GM12878 (cell line): ENCODE results near the gene LMAN1L. TPM values are rescaled to one million over a fixed set of nuclear protein-coding genes. Genes with fewer than 3 reads are reported as not detected.

Source experiments
- ATAC-seq: fragments of 200-7000 bp; cut with Tn5 transposase; 3 replicates; pipeline ENCODE4 v1.9.1; 2020; ENCODE audit warnings: mild to moderate bottlenecking, moderate library complexity
- BruUV-seq: library from RNA; stranded (reverse); fragments of 400-500 nt; replicated peaks from 2 replicates; lab custom pipeline; 2021; lab: Mats Ljungman, UMichigan
- CTCF ChIA-PET: fragments of 300-600 bp; sonication (Branson Sonifier 250); formaldehyde crosslinking; extraction: SDS; loops from one replicate; lab custom pipeline; 2021; ENCODE audit warnings: inconsistent platforms; lab: Yijun Ruan, JAX
- POLR2A ChIA-PET: fragments of 350-600 bp; formaldehyde crosslinking; extraction: SDS; loops from one replicate; lab custom pipeline; 2021; ENCODE audit warnings: inconsistent platforms; lab: Charles Lee
- RAD21 ChIA-PET: fragments of 300-600 bp; sonication (Branson Sonifier 250); formaldehyde crosslinking; loops from one replicate; lab custom pipeline; 2023; ENCODE audit warnings: antibody characterized with exemption; ENCODE audit not compliant: unreplicated experiment; lab: Charles Lee
- SMC1A ChIA-PET: fragments of 300-600 bp; sonication (Branson Sonifier 250); formaldehyde crosslinking; loops from one replicate; lab custom pipeline; 2023; ENCODE audit not compliant: unreplicated experiment, uncharacterized antibody; lab: Charles Lee
- DNase-seq: peaks from one replicate; pipeline ENCODE4 v3.0.0-alpha.2; 2011; ENCODE audit warnings: low read depth, low spot score
- FAIRE-seq: peaks from 3 replicates; lab custom pipeline; 2011; peaks lifted over from hg19 to GRCh38; lab: Jason Lieb, UNC
- H2AFZ ChIP-seq: 2 replicates; pipeline ENCODE4 v1.6.0; 2011; ENCODE audit warnings: low read depth, low read length, control low read depth; ENCODE audit not compliant: control insufficient read depth
- H3K27ac ChIP-seq: 2 replicates; pipeline ENCODE4 v1.5.1; 2011; ENCODE audit warnings: control low read depth; ENCODE audit not compliant: control insufficient read depth, insufficient read depth
- H3K27me3 ChIP-seq, 2 experiments: replicated peaks in 1 of 2; 2 replicates each; pipeline versions ENCODE4 v1.6.0 to v1.6.1; 2011; ENCODE audit warnings: low read length in 1 of 2; ENCODE audit not compliant: control insufficient read depth in 2 of 2, insufficient read depth in 2 of 2
- H3K36me3 ChIP-seq, 2 experiments: 2 replicates each; pipeline ENCODE4 v1.5.1; 2011; ENCODE audit warnings: low read length in 1 of 2; ENCODE audit not compliant: control insufficient read depth in 2 of 2, insufficient read depth in 2 of 2
- H3K4me1 ChIP-seq: 2 replicates; pipeline ENCODE4 v1.6.1; 2011; ENCODE audit warnings: mild to moderate bottlenecking, low read length, moderate library complexity, mixed read lengths; ENCODE audit not compliant: control insufficient read depth, insufficient read depth
- H3K4me2 ChIP-seq: 2 replicates; pipeline ENCODE4 v1.6.0; 2011; ENCODE audit warnings: control low read depth; ENCODE audit not compliant: control insufficient read depth, insufficient read depth
- H3K4me3 ChIP-seq: fragments of 200-600 bp; sonication (generic); 2 replicates; pipeline ENCODE4 v1.5.1; 2016
- H3K79me2 ChIP-seq: 2 replicates; pipeline ENCODE4 v1.6.0; 2011; ENCODE audit warnings: low read length; ENCODE audit not compliant: control insufficient read depth, insufficient read depth
- H3K9ac ChIP-seq: 2 replicates; pipeline ENCODE4 v1.8.0; 2011; ENCODE audit warnings: low read length, control low read depth, mixed read lengths; ENCODE audit not compliant: control insufficient read depth, insufficient read depth
- H3K9me3 ChIP-seq: replicated peaks from 3 replicates; pipeline ENCODE4 v1.5.1; 2011; ENCODE audit warnings: mild to moderate bottlenecking, low read length; ENCODE audit not compliant: control insufficient read depth, insufficient read depth
- H4K20me1 ChIP-seq: 2 replicates; pipeline ENCODE4 v1.6.0; 2011; ENCODE audit not compliant: control insufficient read depth, insufficient read depth
- IRF4 ChIP-seq: IDR thresholded peaks from 2 replicates; pipeline ENCODE4 v1.6.1; 2011; ENCODE audit warnings: low read depth, low read length
- KLF5 ChIP-seq: fragments of 450-650 bp; IDR thresholded peaks from 2 replicates; pipeline ENCODE4 v1.6.1; 2014; ENCODE audit warnings: mild to moderate bottlenecking; ENCODE audit not compliant: partially characterized antibody
- MTA2 ChIP-seq: fragments of 450-650 bp; IDR thresholded peaks from 2 replicates; pipeline ENCODE4 v1.6.1; 2016; ENCODE audit warnings: low read depth, mild to moderate bottlenecking, moderate library complexity
- NFXL1 ChIP-seq: fragments of 450-650 bp; IDR thresholded peaks from 2 replicates; pipeline ENCODE4 v1.6.1; 2017; ENCODE audit warnings: antibody characterized with exemption, mild to moderate bottlenecking, borderline replicate concordance
- NR2F1 ChIP-seq: fragments of 450-650 bp; conservative IDR thresholded peaks from 2 replicates; pipeline ENCODE4 v1.6.1; 2017; ENCODE audit warnings: mild to moderate bottlenecking
- PAX5 ChIP-seq: IDR thresholded peaks from 2 replicates; pipeline ENCODE4 v1.6.1; 2011; ENCODE audit warnings: low read depth, low read length, borderline replicate concordance
- RUNX3 ChIP-seq: IDR thresholded peaks from 2 replicates; pipeline ENCODE4 v1.6.1; 2012; ENCODE audit warnings: low read length, inconsistent platforms
- SMC3 ChIP-seq: IDR thresholded peaks from 2 replicates; pipeline ENCODE4 v1.6.1; 2011; ENCODE audit warnings: low read length, improper control_type of control experiment, borderline replicate concordance
- YY1 ChIP-seq: IDR thresholded peaks from 2 replicates; pipeline ENCODE4 v1.6.1; 2011; ENCODE audit warnings: low read depth, mild to moderate bottlenecking, low read length
- WGBS: methylation state at CpG from one replicate; pipeline ENCODE4 v1.1.6; 2016; ENCODE audit warnings: low lambda C conversion rate; ENCODE audit not compliant: insufficient replicate concordance, insufficient coverage; ENCODE audit errors: missing lambda C conversion rate; 5-methylcytosine and 5-hydroxymethylcytosine counted together
- in situ Hi-C: fragments of 300-500 bp; cut with MboI; formaldehyde crosslinking; loops from 9 replicates; pipeline ENCODE4 v1.14.3; 2018; ENCODE audit warnings: mixed read lengths
- intact Hi-C: fragments of 100-400 bp; cut with micrococcal nuclease; formaldehyde crosslinking; loops from one replicate; pipeline ENCODE4 v1.14.2; 2022; ENCODE audit not compliant: unreplicated experiment
- polyA plus RNA-seq, 11 experiments: library from polyadenylated mRNA; depleted of rRNA in 4 of 11; unstranded in 6 of 11; stranded (reverse) in 5 of 11; fragments of >200 nt; fragmentation: Nextera tagmentation in 4 of 11; fragmentation: Illumina TruSeq in 1 of 11; extraction: Ambion mirVana in 4 of 11; extraction: Trizol in 1 of 11; gene quantifications; 1 replicate in 1 of 11; 2 replicates in 10 of 11; pipeline versions ENCODE4 v1.2.1 to v1.2.3, GENCODE V29; 2011 to 2016; ENCODE audit warnings: inconsistent platforms in 2 of 11, missing spikeins in 2 of 11, low read depth in 1 of 11
- total RNA-seq, 4 experiments: library from RNA; depleted of rRNA in 3 of 4; stranded (reverse); fragments of >200 nt in 3 of 4; fragmentation: Illumina TruSeq in 1 of 4; extraction: Trizol in 1 of 4; gene quantifications; 2 replicates each; pipeline versions ENCODE4 v1.2.1 to v1.2.3, GENCODE V29; 2013 to 2021
- TF ChIP-seq, protein P1 (sequence below): fragments of 450-650 bp; IDR thresholded peaks from 2 replicates; pipeline ENCODE4 v1.6.1; 2017; ENCODE audit warnings: low read depth, mild to moderate bottlenecking, moderate library complexity
- TF ChIP-seq, protein P2 (sequence below): IDR thresholded peaks from 2 replicates; pipeline ENCODE4 v1.6.1; 2012; ENCODE audit warnings: low read depth, low read length, improper control_type of control experiment
- TF ChIP-seq, protein P3 (sequence below): fragments of 450-650 bp; IDR thresholded peaks from 2 replicates; pipeline ENCODE4 v1.6.1; 2017; ENCODE audit warnings: antibody characterized with exemption, mild to moderate bottlenecking, moderate library complexity

LMAN1L gene
- total and polyA plus RNA-seq, 10 of the 15 experiments (the other 5 are each of a cell fraction or from before 2014, with no cell fraction given) = not detected

DNA sequence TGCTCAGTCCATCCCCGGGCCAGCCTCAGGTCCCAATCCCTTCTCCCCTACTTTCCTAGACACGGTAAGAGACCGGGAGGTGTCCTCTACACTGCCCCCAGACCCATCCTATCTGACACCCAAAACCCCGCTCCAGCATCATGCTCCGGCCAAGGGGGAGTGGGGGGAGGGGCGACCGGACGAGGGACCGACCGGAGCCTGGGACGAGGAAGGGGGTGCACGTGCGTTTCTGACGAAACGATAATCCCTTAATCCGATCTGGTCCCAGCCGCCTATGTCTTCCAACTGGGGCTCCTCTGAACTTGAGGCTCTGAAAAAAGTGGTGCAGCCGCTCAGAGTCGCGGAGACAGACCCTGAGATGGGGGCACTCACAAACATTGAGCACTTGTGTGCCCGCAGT lies 14.3 kb downstream of the LMAN1L start:
- TF ChIP-seq MTA2 (no peak), KLF5 (no peak), PAX5 (no peak), NFXL1 (no peak)
- TF ChIP-seq, all 136 proteins: peak for 0
- ChIA-PET CTCF (interaction anchor here (0.6 to 6.3 kb wide), 4 partner anchors 9 to 75 kb away, joined by 3 to 53 read pairs (median 4); no protein-coding TSS in a partner anchor), RAD21 (interaction anchor here (1.0 kb wide), 1 partner anchor 58 kb away, joined by 3 read pairs; no protein-coding TSS in a partner anchor), POLR2A (no interaction called here), SMC1A (interaction anchor here (0.8 to 1.9 kb wide), 3 partner anchors 17 to 56 kb away, joined by 3 to 9 read pairs (median 6); no protein-coding TSS in a partner anchor)
- Histone ChIP-seq H3K9ac (no peak overlapping the region), H3K27ac (no peak overlapping the region), H3K27me3 (peaks cover 0 to 16% of the 10 kb centered on the region in 2 experiments; a peak in 3 of 4 replicates), H3K4me3 (no peak overlapping the region), H4K20me1 (no peaks in the 10 kb centered on the region), H3K9me3 (no peaks in the 10 kb centered on the region), H3K36me3 (no peaks in the 10 kb centered on the region), H3K4me2 (no peak overlapping the region), H3K4me1 (no peaks in the 10 kb centered on the region), H3K79me2 (no peaks in the 10 kb centered on the region), H2AFZ (no peak overlapping the region)
- ATAC-seq (no peak), FAIRE-seq (no peak), DNase-seq (no peak)
- intact Hi-C loops (no loop called here), in situ Hi-C loops (no loop called here)
- BruUV-seq = no TSS peak
- 62% methylated on average over 21 of the region's 21 CpGs for WGBS

DNA sequence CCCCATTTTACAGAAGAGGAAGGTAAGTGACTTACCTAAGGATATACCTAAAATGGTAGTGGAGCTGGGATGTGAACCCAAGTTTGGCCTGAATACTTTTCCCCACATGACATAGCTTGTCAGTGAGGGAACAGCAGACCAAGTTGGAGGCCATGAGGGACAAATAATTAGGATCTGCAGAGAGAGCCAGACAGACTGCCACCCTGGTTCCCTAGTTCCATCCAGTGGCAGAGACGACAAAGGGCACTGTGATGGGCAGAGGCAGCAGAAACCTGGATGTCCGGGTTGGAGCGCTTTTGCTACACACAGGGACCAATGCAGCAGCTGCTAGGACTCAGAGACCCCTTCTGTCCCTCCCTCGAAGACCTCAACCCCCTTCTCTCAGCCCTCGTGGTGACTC lies 15.0 kb downstream of the LMAN1L start:
- intact Hi-C loops (no loop called here), in situ Hi-C loops (no loop called here)
- no peaks in the 10 kb centered on the region for H3K9me3 ChIP-seq
- ChIA-PET POLR2A (interaction anchor here (0.9 kb wide), 1 partner anchor 76 kb away, joined by 8 read pairs; no protein-coding TSS in a partner anchor), CTCF (interaction anchor here (0.6 to 6.3 kb wide), 4 partner anchors 54 to 193 kb away, joined by 3 to 53 read pairs (median 5); no protein-coding TSS in a partner anchor), RAD21 (interaction anchor here (0.9 to 1.0 kb wide), 2 partner anchors 58 to 74 kb away, joined by 3 read pairs; no protein-coding TSS in a partner anchor), SMC1A (interaction anchor here (0.5 to 1.9 kb wide), 4 partner anchors 17 to 80 kb away, joined by 3 to 9 read pairs (median 4); no protein-coding TSS in a partner anchor)
- DNase-seq = no peak
- 9% methylated on average over 5 of the region's 5 CpGs for WGBS
- ATAC-seq = no peak
- H3K27me3 ChIP-seq = peaks cover 0 to 16% of the 10 kb centered on the region in 2 experiments; a peak in 3 of 4 replicates
- H3K36me3 ChIP-seq = no peaks in the 10 kb centered on the region
- no peak overlapping the region for H3K9ac ChIP-seq
- no peaks in the 10 kb centered on the region for H4K20me1 ChIP-seq
- no peaks in the 10 kb centered on the region for H3K4me1 ChIP-seq
- no peak overlapping the region for H3K27ac ChIP-seq
- H3K4me2 ChIP-seq = no peak overlapping the region
- FAIRE-seq = no peak
- no peak overlapping the region for H2AFZ ChIP-seq
- BruUV-seq = no TSS peak
- H3K4me3 ChIP-seq = no peak overlapping the region
- no peaks in the 10 kb centered on the region for H3K79me2 ChIP-seq
- no peak for TF ChIP-seq SMC3
- TF ChIP-seq RUNX3 = no peak
- no peak for TF ChIP-seq NR2F1
- TF ChIP-seq, protein P1, sequence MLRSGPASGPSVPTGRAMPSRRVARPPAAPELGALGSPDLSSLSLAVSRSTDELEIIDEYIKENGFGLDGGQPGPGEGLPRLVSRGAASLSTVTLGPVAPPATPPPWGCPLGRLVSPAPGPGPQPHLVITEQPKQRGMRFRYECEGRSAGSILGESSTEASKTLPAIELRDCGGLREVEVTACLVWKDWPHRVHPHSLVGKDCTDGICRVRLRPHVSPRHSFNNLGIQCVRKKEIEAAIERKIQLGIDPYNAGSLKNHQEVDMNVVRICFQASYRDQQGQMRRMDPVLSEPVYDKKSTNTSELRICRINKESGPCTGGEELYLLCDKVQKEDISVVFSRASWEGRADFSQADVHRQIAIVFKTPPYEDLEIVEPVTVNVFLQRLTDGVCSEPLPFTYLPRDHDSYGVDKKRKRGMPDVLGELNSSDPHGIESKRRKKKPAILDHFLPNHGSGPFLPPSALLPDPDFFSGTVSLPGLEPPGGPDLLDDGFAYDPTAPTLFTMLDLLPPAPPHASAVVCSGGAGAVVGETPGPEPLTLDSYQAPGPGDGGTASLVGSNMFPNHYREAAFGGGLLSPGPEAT = no peak
- no peak for TF ChIP-seq IRF4
- TF ChIP-seq, protein P2, sequence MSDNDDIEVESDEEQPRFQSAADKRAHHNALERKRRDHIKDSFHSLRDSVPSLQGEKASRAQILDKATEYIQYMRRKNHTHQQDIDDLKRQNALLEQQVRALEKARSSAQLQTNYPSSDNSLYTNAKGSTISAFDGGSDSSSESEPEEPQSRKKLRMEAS = no peak
- no peak for TF ChIP-seq YY1
- TF ChIP-seq, protein P3, sequence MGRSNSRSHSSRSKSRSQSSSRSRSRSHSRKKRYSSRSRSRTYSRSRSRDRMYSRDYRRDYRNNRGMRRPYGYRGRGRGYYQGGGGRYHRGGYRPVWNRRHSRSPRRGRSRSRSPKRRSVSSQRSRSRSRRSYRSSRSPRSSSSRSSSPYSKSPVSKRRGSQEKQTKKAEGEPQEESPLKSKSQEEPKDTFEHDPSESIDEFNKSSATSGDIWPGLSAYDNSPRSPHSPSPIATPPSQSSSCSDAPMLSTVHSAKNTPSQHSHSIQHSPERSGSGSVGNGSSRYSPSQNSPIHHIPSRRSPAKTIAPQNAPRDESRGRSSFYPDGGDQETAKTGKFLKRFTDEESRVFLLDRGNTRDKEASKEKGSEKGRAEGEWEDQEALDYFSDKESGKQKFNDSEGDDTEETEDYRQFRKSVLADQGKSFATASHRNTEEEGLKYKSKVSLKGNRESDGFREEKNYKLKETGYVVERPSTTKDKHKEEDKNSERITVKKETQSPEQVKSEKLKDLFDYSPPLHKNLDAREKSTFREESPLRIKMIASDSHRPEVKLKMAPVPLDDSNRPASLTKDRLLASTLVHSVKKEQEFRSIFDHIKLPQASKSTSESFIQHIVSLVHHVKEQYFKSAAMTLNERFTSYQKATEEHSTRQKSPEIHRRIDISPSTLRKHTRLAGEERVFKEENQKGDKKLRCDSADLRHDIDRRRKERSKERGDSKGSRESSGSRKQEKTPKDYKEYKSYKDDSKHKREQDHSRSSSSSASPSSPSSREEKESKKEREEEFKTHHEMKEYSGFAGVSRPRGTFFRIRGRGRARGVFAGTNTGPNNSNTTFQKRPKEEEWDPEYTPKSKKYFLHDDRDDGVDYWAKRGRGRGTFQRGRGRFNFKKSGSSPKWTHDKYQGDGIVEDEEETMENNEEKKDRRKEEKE = no peak
